ENCODE measurements around the gene SARDH. TPM values are rescaled to one million over a fixed set of nuclear protein-coding genes. Genes with fewer than 3 reads are reported as not detected.

The SARDH gene
- total and polyA plus RNA-seq, 2 of the 8 experiments (the other 6 are each of a cell fraction or from before 2014, with no cell fraction given) = 6.4 to 7.4 TPM

- Histone ChIP-seq H2BK20ac (ENCODE audit: low read length) (no peak overlapping the region), H3K9me3 (ENCODE audit: insufficient read depth in 2 of 2, low read depth in 1 of 2, low read length in 1 of 2) (no peaks in the 10 kb centered on the region; a peak in 1 of 4 replicates), H2BK12ac (ENCODE audit: low read depth, low read length) (no peak overlapping the region), H3K79me2 (ENCODE audit: control insufficient read depth in 1 of 2, insufficient read depth in 2 of 2, low read length in 2 of 2) (no peaks in the 10 kb centered on the region), H4K91ac (replicated peaks; ENCODE audit: insufficient read length, low read length) (no peak overlapping the region), H3K4me1 (replicated peaks in 1 of 4; ENCODE audit: control insufficient read depth in 3 of 4, insufficient read depth in 4 of 4, low read length in 3 of 4) (peaks cover 0 to 5% (median 0%) of the 10 kb centered on the region in 4 experiments; a peak in 3 of 7 replicates), H3K4me3 (ENCODE audit: extremely low read depth in 1 of 4, insufficient read depth in 2 of 4, low read depth in 3 of 4, low read length in 4 of 4) (no peak overlapping the region), H3K4ac (replicated peaks; ENCODE audit: insufficient read length, low read depth, low read length) (no peak overlapping the region), H3K4me2 (ENCODE audit: insufficient read depth in 1 of 2, low read depth in 2 of 2, low read length in 2 of 2) (no peak overlapping the region), H3K18ac (ENCODE audit: extremely low read depth, low read length) (no peak overlapping the region), H3K23ac (ENCODE audit: insufficient read length) (no peak overlapping the region), H3K27ac (ENCODE audit: low read depth, low read length) (no peak overlapping the region), H2BK120ac (replicated peaks; ENCODE audit: low read depth, low read length) (no peak overlapping the region), H3K27me3 (replicated peaks in 1 of 4; ENCODE audit: control insufficient read depth in 3 of 4, extremely low read depth in 1 of 4, insufficient read depth in 3 of 4, low read length in 3 of 4) (no peaks in the 10 kb centered on the region; a peak in 1 of 7 replicates), H4K5ac (ENCODE audit: insufficient read length, low read depth, low read length) (no peak overlapping the region), H3K23me2 (ENCODE audit: low read depth, low read length) (no peaks in the 10 kb centered on the region), H3K36me3 (ENCODE audit: control insufficient read depth in 2 of 4, insufficient read depth in 4 of 4, low read length in 3 of 4) (no peaks in the 10 kb centered on the region), H4K8ac (ENCODE audit: extremely low read depth, insufficient read depth, low read length) (0 out of 2 replicates have a peak overlapping the region, but pooled peaks have one; percentile 57), H2BK15ac (ENCODE audit: low read length) (no peak overlapping the region), H2AFZ (ENCODE audit: low read length) (no peak overlapping the region), H3K79me1 (ENCODE audit: low read depth, low read length) (no peaks in the 10 kb centered on the region), H3K56ac (replicated peaks; ENCODE audit: insufficient read length, low read depth, low read length) (no peak overlapping the region), H3K9ac (replicated peaks in 1 of 4; ENCODE audit: extremely low read depth in 1 of 4, low read depth in 3 of 4, low read length in 3 of 4) (no peak overlapping the region), H2AK5ac (ENCODE audit: low read depth, low read length) (no peak overlapping the region), H4K20me1 (replicated peaks in 1 of 2; ENCODE audit: control insufficient read depth in 1 of 2, insufficient read depth in 2 of 2, low read length in 2 of 2) (no peaks in the 10 kb centered on the region), H3K14ac (ENCODE audit: insufficient read length) (no peak overlapping the region), H2BK5ac (ENCODE audit: low read depth, low read length) (no peak overlapping the region)
- no peak for DNase-seq (ENCODE audit: low read depth in 1 of 2, low spot score in 2 of 2)
- WGBS, 2 experiments (ENCODE audit: extremely low coverage in 1 of 2, insufficient coverage in 1 of 2, insufficient read length in 1 of 2, insufficient replicate concordance in 2 of 2, low coverage in 1 of 2, low lambda C conversion rate in 2 of 2, missing lambda C conversion rate in 1 of 2) = 84% methylated on average over 11 of the region's 11 CpGs; no CpG with 5 or more reads in 1 of the 2 experiments
- FAIRE-seq = no peak
- TF ChIP-seq RNF2 (IDR thresholded peaks at IDR 0.05; ENCODE audit: borderline replicate concordance, low read depth, low read length, missing control alignments, poor library complexity, severe bottlenecking) (no peak), BACH1 (IDR thresholded peaks at IDR 0.05; ENCODE audit: low read length) (no peak), KDM4A (IDR thresholded peaks at IDR 0.05; ENCODE audit: low read depth, low read length, severe bottlenecking) (no peak), KDM5A (IDR thresholded peaks at IDR 0.05; ENCODE audit: low read length) (no peak), HDAC6 (IDR thresholded peaks at IDR 0.05; ENCODE audit: low read depth, low read length) (no peak), ZNF274 (IDR thresholded peaks at IDR 0.05; ENCODE audit: borderline replicate concordance, extremely low read depth, low read length) (no peak), SIN3A (conservative IDR thresholded peaks at IDR 0.05 in 1 of 2, IDR thresholded peaks at IDR 0.05 in 1 of 2; ENCODE audit: low read depth in 1 of 2, low read length in 2 of 2) (no peak), KDM1A (IDR thresholded peaks at IDR 0.05; ENCODE audit: borderline replicate concordance, low read length) (no peak), SAP30 (IDR thresholded peaks at IDR 0.05; ENCODE audit: insufficient read depth, insufficient replicate concordance, low read length) (no peak), SIRT6 (IDR thresholded peaks at IDR 0.05; ENCODE audit: low read length) (no peak), TAF1 (IDR thresholded peaks at IDR 0.05; ENCODE audit: low read depth, low read length) (no peak), E2F6 (IDR thresholded peaks at IDR 0.05) (no peak)
- ChIA-PET POLR2A (ENCODE audit: partially characterized antibody) (interaction anchor here (0.8 to 2.7 kb wide), 2 partner anchors 10 to 28 kb away, joined by 3 to 7 read pairs; no protein-coding TSS in a partner anchor), CTCF (ENCODE audit: partially characterized antibody) (interaction anchor here (0.7 to 1.4 kb wide), 5 partner anchors 7 to 82 kb away, joined by 3 to 5 read pairs (median 3); no protein-coding TSS in a partner anchor)
Measured at GRCh38 chr9:133666845-133667244, 71.3 kb downstream of the SARDH start.
